Heart left ventricle (tissue), 13 donors: Measurements from ENCODE around the gene B3GALT5.

Experiments
- CTCF ChIP-seq, 12 donors: fragments of 200-600 bp; sonication (generic) in 4 of 12; IDR thresholded peaks; one replicate each; pipeline versions ENCODE4 v1.5.0 to v1.8.0; 2018 to 2022; ENCODE audit warnings: antibody characterized with exemption in 12 of 12, mild to moderate bottlenecking in 5 of 12
- POLR2A ChIP-seq, 2 donors: fragments of 450-650 bp; IDR thresholded peaks; one replicate each; pipeline ENCODE4 v1.6.1; 2017; ENCODE audit warnings: antibody characterized with exemption in 2 of 2, mild to moderate bottlenecking in 2 of 2, moderate library complexity in 2 of 2
- donor health status: ischemic (EF 13 %, LVEDD 7.1; RV severe dilation, severe dysfunction).
- donor health status: DM: no; HTN: yes; CAD: no.
- donor health status: DM: no; HTN: no; CAD: no.
- donor health status: ischemic (EF 25% LVEDD 6.9; RV normal size, moderate dysfunction).
- donor health status: ischemic (EF 25% LVEDD 5.7; RV mildly dilated, moderate dysfunction).
- donor health status: ischemic (EF 35%, LVEDD 5.7; RV mildly dilated, moderate dysfunction).
- donor health status: nonischemic (EF 11% LVEDD 7.7; RV severe dilation, severe dysfunction).
- donor health status: DM: yes; HTN: yes; CAD: no.
- donor health status: PGD.
- donor health status: ischemic (EF 29% LVEDD 5.4; RV normal size, mild dysfunction).
- donor health status: nonischemic (EF 23%, LVEDD 6.1; RV moderate dilation, normal function).

GRCh38 chr21:39579734-39580332 lies 32.9 kb upstream of the B3GALT5 start:
- no peak for TF ChIP-seq CTCF (IDR thresholded peaks at IDR 0.05)
- TF ChIP-seq POLR2A (IDR thresholded peaks at IDR 0.05), result no peak
